HepG2 (cell line): ENCODE measurements around the gene IGFBP5. TPM values are rescaled to one million over a fixed set of nuclear protein-coding genes. Genes with fewer than 3 reads are reported as not detected.
A peak's percentile ranks its signal among the peaks of the same experiment; 100 is the strongest.

Experiments used
- ARNT ChIP-seq: fragments of 450-650 bp; IDR thresholded peaks from 2 replicates; pipeline ENCODE4 v1.6.1; 2017
- ATF4 ChIP-seq, 2 experiments: fragments of 450-650 bp in 1 of 2; sonication (generic) in 1 of 2; formaldehyde crosslinking; IDR thresholded peaks; 2 replicates each; pipeline versions ENCODE4 v1.5.0 to v1.8.0; 2020 to 2022; ENCODE audit warnings: mild to moderate bottlenecking in 1 of 2, missing genetic modification reagents in 1 of 2
- CHCHD3 ChIP-seq: sonication (generic); formaldehyde crosslinking; IDR thresholded peaks from 2 replicates; pipeline ENCODE4 v1.8.0; 2022; ENCODE audit warnings: mild to moderate bottlenecking, missing genetic modification reagents, moderate library complexity
- CSRNP2 ChIP-seq: sonication (generic); formaldehyde crosslinking; conservative IDR thresholded peaks from 2 replicates; pipeline ENCODE4 v1.8.0; 2022; ENCODE audit warnings: low read depth, missing genetic modification reagents
- DNMT1 ChIP-seq: sonication (generic); formaldehyde crosslinking; IDR thresholded peaks from 2 replicates; pipeline ENCODE4 v1.5.1; 2020; ENCODE audit warnings: mild to moderate bottlenecking, missing genetic modification reagents
- GMEB1 ChIP-seq: sonication (generic); formaldehyde crosslinking; IDR thresholded peaks from 2 replicates; pipeline ENCODE4 v1.5.1; 2020; ENCODE audit warnings: missing genetic modification reagents, mild to moderate bottlenecking, borderline replicate concordance
- IRF2 ChIP-seq: IDR thresholded peaks from 2 replicates; pipeline ENCODE4 v1.6.1; 2018; ENCODE audit warnings: missing genetic modification reagents, missing compliant biosample characterization
- NCOA5 ChIP-seq: sonication (generic); formaldehyde crosslinking; IDR thresholded peaks from 2 replicates; pipeline ENCODE4 v1.4.0; 2020; ENCODE audit warnings: missing genetic modification reagents
- NKX3-1 ChIP-seq: sonication (generic); formaldehyde crosslinking; IDR thresholded peaks from 2 replicates; pipeline ENCODE4 v1.5.0; 2020; ENCODE audit warnings: missing genetic modification reagents
- RARA ChIP-seq: IDR thresholded peaks from 2 replicates; pipeline ENCODE4 v1.6.1; 2016; ENCODE audit warnings: missing genetic modification reagents, missing compliant biosample characterization
- RBM39 ChIP-seq: fragments of 200-400 bp; formaldehyde crosslinking; IDR thresholded peaks from one replicate; pipeline ENCODE4 v1.6.1; 2018; ENCODE audit warnings: antibody characterized with exemption, mild to moderate bottlenecking, low read depth, low read length; ENCODE audit not compliant: poor library complexity, severe bottlenecking
- RELA ChIP-seq: sonication (generic); formaldehyde crosslinking; IDR thresholded peaks from 2 replicates; pipeline ENCODE4 v1.4.0; 2020; ENCODE audit warnings: missing genetic modification reagents
- SAFB2 ChIP-seq: sonication (generic); formaldehyde crosslinking; IDR thresholded peaks from 2 replicates; pipeline ENCODE4 v1.5.1; 2020; ENCODE audit warnings: missing genetic modification reagents, low read depth, mild to moderate bottlenecking, borderline replicate concordance
- SIN3B ChIP-seq: fragments of 150-350 bp; IDR thresholded peaks from 2 replicates; pipeline ENCODE4 v1.6.1; 2014; ENCODE audit warnings: low read length
- SNRNP70 ChIP-seq: fragments of 200-400 bp; formaldehyde crosslinking; IDR thresholded peaks from 2 replicates; pipeline ENCODE4 v1.6.1; 2017; ENCODE audit warnings: mild to moderate bottlenecking, low read depth, low read length, moderate library complexity
- XRCC5 ChIP-seq: fragments of 200-400 bp; formaldehyde crosslinking; optimal IDR thresholded peaks from 2 replicates; pipeline ENCODE3; 2017; ENCODE audit warnings: mild to moderate bottlenecking, low read length
- ZFY ChIP-seq: sonication (generic); formaldehyde crosslinking; IDR thresholded peaks from 2 replicates; pipeline ENCODE4 v1.4.0; 2020; ENCODE audit warnings: missing genetic modification reagents
- ZKSCAN5 ChIP-seq: sonication (generic); formaldehyde crosslinking; IDR thresholded peaks from 2 replicates; pipeline ENCODE4 v1.5.1; 2020; ENCODE audit warnings: mild to moderate bottlenecking, missing genetic modification reagents
- ZMYM4 ChIP-seq: sonication (generic); formaldehyde crosslinking; IDR thresholded peaks from 2 replicates; pipeline ENCODE4 v1.8.1; 2023; ENCODE audit warnings: mild to moderate bottlenecking, missing genetic modification reagents
- ZNF335 ChIP-seq: sonication (generic); formaldehyde crosslinking; IDR thresholded peaks from 2 replicates; pipeline ENCODE4 v1.4.0; 2020; ENCODE audit warnings: missing genetic modification reagents
- ZNF501 ChIP-seq: sonication (generic); formaldehyde crosslinking; IDR thresholded peaks from 2 replicates; pipeline ENCODE4 v1.5.1; 2020; ENCODE audit warnings: mild to moderate bottlenecking, moderate library complexity, missing genetic modification reagents
- ZNF660 ChIP-seq: sonication (generic); formaldehyde crosslinking; IDR thresholded peaks from 2 replicates; pipeline ENCODE4 v1.5.1; 2020; ENCODE audit warnings: mild to moderate bottlenecking, low read depth, missing genetic modification reagents, borderline replicate concordance
- ZNF782 ChIP-seq: sonication (generic); formaldehyde crosslinking; IDR thresholded peaks from 2 replicates; pipeline ENCODE4 v1.4.0; 2020; ENCODE audit warnings: missing genetic modification reagents, mild to moderate bottlenecking, borderline replicate concordance
- ZNF891 ChIP-seq: sonication (generic); formaldehyde crosslinking; IDR thresholded peaks from 2 replicates; pipeline ENCODE4 v1.5.0; 2020; ENCODE audit warnings: mild to moderate bottlenecking, missing genetic modification reagents
- polyA plus RNA-seq, 8 experiments: library from polyadenylated mRNA; depleted of rRNA in 3 of 8; stranded (reverse) in 7 of 8; unstranded in 1 of 8; fragments of >200 nt; fragmentation: Illumina TruSeq in 4 of 8; extraction: Trizol in 4 of 8; gene quantifications; 2 replicates each; pipeline versions ENCODE4 v1.2.1 to v1.2.3, GENCODE V29; 2011 to 2016; ENCODE audit warnings: low read depth in 4 of 8, missing spikeins in 1 of 8, mixed read lengths in 1 of 8; ENCODE audit not compliant: insufficient read depth in 1 of 8
- total RNA-seq, 5 experiments: library from RNA; depleted of rRNA; stranded (reverse); fragments of >200 nt; fragmentation: Illumina TruSeq; extraction: Trizol; gene quantifications; 2 replicates each; pipeline ENCODE4 v1.2.3, GENCODE V29; 2016; ENCODE audit warnings: low read depth in 1 of 5
- TF ChIP-seq, protein P1 (sequence below): sonication (generic); formaldehyde crosslinking; IDR thresholded peaks from 2 replicates; pipeline ENCODE4 v1.8.1; 2023; ENCODE audit warnings: mild to moderate bottlenecking, missing genetic modification reagents, borderline replicate concordance
- TF ChIP-seq, protein P2 (sequence below): sonication (generic); formaldehyde crosslinking; IDR thresholded peaks from 2 replicates; pipeline ENCODE4 v1.8.1; 2023; ENCODE audit warnings: mild to moderate bottlenecking, missing genetic modification reagents

The IGFBP5 gene
- total and polyA plus RNA-seq, 2 of the 13 experiments (the other 11 are each of a cell fraction or from before 2014, with no cell fraction given): 0.15 TPM; not detected in 1

GRCh38 chr2:216661639-216662375 lies 33.5 kb downstream of the IGFBP5 start (continued):
- peak; percentile 10 for TF ChIP-seq XRCC5
- TF ChIP-seq SAFB2 (CRISPR knock-in tag): no peak
- no peak for TF ChIP-seq ATF4 (CRISPR knock-in tag; IDR thresholded peaks at IDR 0.05)
- TF ChIP-seq SIN3B: no peak
- TF ChIP-seq ZNF335: no peak
- TF ChIP-seq ARNT: no peak
- no peak for TF ChIP-seq CHCHD3
- no peak for TF ChIP-seq ZKSCAN5
- no peak for TF ChIP-seq DNMT1
- no peak for TF ChIP-seq ZNF891 (CRISPR knock-in tag)
- no peak for TF ChIP-seq NCOA5 (CRISPR knock-in tag)
- TF ChIP-seq IRF2 (CRISPR knock-in tag): no peak
- no peak for TF ChIP-seq ZMYM4
- TF ChIP-seq ZNF782 (CRISPR knock-in tag): 0 out of 2 replicates have a peak, but pooled peaks have one; percentile 30
- peak; percentile 56; the same call in 1 of the 2 replicates for TF ChIP-seq ZNF501 (CRISPR knock-in tag)
- TF ChIP-seq, protein P1, sequence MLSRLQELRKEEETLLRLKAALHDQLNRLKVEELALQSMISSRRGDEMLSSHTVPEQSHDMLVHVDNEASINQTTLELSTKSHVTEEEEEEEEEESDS (CRISPR knock-in tag): no peak
- TF ChIP-seq, protein P2, sequence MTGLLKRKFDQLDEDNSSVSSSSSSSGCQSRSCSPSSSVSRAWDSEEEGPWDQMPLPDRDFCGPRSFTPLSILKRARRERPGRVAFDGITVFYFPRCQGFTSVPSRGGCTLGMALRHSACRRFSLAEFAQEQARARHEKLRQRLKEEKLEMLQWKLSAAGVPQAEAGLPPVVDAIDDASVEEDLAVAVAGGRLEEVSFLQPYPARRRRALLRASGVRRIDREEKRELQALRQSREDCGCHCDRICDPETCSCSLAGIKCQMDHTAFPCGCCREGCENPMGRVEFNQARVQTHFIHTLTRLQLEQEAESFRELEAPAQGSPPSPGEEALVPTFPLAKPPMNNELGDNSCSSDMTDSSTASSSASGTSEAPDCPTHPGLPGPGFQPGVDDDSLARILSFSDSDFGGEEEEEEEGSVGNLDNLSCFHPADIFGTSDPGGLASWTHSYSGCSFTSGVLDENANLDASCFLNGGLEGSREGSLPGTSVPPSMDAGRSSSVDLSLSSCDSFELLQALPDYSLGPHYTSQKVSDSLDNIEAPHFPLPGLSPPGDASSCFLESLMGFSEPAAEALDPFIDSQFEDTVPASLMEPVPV (CRISPR knock-in tag): no peak
- TF ChIP-seq RBM39: no peak
- TF ChIP-seq CSRNP2 (CRISPR knock-in tag): no peak
- no peak for TF ChIP-seq ZNF660 (CRISPR knock-in tag)
- TF ChIP-seq NKX3-1 (CRISPR knock-in tag): no peak
- TF ChIP-seq ZFY (CRISPR knock-in tag): no peak
- TF ChIP-seq RARA (CRISPR knock-in tag): no peak
- TF ChIP-seq RELA: peak; percentile 90; the same call in 1 of the 2 replicates
- no peak for TF ChIP-seq SNRNP70
- TF ChIP-seq GMEB1 (CRISPR knock-in tag): no peak
